Stimulated activated CD8-positive, alpha-beta memory T cell treated with anti-CD3 and anti-CD28 coated beads, Interleukin-2, amount 100 ng/mL, for 1 hour (primary cell): ENCODE data around the gene GPR15.
"Not testable (repeated sequence)": the region's sequence is repeated elsewhere in the genome, so short reads cannot be mapped to it uniquely, and the experiment has no call there.

Experiments used
- DNase-seq, 2 donors: peaks; one replicate each; pipeline ENCODE4 v3.0.0-alpha.2; 2020; ENCODE audit warnings: low read depth in 2 of 2

The GPR15 gene

DNA sequence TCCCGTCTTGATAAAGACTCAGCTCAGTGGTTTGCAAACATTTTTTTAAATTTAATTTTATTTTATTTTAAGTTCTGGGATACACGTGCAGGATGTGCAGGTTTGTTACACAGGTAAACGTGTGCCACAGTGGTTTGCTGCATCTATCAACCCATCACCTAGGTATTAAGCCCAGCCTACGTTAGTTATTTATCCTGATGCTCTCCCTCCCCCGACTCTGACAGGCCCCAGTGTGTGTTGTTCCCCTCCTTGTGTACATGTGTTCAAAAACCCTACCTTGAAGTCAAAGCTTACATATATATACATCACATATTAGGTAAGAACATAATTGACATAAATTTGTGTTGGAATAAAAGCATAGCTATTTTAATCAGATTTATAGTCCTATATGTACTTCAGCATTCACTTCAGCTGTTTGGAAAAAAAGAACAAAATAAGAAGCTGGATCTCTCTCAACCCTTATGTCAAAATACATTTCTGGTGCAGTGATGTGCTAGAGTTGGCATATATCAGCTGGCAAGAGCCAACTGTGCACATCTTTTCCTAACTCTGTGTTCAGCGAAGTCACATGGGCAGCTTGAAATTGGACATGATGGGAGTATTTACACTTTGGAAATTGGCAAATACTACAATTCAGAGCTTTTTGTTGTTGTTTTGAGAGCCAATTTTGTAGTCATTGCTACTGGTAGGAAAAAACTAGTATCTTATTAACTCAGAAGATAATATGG, 26.5 kb downstream of the GPR15 start:
- no peak for DNase-seq

GRCh38 chr3:98559769-98560168, 28.0 kb downstream of the GPR15 start:
- not testable (repeated sequence) for DNase-seq

DNA sequence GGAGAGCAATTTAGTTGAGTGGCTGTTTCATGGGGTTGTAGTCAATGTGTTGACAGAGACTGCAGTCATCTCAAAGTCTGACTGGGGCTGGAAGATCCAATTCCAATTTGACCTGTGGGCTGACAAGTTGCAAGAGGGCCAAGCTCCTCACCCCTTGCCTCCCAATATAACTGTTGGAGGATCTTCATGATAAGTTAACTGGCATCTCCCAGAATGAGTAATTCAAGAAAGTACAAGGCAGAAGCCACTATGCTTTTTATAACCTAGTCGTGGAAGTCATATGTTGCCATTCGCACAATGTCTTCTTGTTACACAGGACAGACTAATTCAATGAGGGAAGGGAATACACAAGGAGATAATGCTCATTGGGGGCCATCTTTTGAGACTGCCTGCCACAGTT, 29.1 kb downstream of the GPR15 start:
- DNase-seq, result no peak

DNA sequence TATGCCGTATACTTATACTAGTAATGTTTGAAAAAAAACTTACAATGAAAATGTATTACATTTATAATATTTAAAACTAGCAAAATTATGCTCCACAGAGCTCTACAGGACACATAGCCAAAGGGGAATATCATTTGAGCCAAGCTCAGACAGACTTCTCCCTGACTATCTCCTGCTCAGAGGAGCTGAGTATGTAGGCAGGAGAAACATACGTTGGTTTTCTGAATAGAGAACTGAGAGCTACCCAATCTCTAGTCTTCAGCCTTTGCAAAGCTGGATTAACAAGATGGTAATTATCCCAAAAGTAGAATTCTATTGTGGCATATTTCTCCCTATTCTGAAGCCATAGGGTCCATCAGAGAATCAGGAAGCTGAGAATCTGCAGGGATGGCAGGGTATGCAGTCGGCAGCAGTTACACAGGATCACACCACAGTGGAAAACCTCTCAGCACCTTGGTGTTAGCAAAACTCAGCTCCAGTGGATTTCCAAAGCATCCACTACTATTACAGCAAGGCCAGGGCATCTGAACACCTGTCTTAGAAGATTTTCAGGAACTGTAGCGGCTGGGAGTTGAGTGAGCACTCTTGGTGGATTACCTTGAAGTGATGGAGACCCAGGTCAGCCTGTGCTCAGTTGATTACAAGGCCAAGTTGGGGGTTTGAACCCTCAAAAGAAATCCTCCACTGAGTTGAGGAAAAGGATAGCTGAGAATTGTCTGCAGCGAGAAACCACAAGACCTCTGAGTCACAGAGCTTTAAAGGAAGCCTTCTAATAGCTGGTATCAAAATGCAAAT, 30.1 kb downstream of the GPR15 start:
- DNase-seq, result no peak

- no peak for DNase-seq
These were observed 32.0 kb downstream of the GPR15 start for GRCh38 chr3:98563661-98564281.

DNA sequence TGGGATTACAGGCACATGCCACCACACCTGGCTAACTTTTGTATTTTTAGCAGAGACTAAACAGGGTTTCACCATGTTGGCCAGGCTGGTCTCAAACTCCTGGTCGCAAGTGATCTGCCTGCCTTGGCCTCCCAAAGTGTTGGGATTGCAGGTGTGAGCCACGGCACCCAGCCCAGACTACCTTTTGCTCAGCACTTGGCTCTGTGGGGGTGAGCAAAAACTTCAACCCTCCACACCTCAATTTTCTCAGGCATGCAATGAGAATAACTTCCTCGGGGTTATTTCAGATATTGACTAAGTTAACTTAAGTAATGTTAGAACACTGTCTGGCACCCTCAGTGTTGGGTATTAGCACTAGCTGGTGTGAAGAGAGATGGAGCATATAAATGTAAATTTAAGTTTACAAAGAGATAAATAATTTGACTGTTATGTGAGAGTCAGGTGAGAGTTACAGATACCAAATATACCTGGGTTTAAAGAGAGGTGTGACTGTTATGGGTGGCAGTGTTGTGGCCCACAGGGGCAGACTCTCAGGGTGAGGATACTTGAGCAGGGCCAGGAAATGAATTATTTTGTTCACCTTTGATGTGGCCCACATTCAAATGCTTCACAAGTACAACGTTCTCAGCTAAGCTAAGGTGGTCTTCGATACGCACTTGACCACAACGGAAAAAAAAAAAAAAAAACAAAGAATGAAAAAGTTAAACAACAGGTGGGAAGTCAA, 32.7 kb downstream of the GPR15 start:
- DNase-seq, result no peak

DNA sequence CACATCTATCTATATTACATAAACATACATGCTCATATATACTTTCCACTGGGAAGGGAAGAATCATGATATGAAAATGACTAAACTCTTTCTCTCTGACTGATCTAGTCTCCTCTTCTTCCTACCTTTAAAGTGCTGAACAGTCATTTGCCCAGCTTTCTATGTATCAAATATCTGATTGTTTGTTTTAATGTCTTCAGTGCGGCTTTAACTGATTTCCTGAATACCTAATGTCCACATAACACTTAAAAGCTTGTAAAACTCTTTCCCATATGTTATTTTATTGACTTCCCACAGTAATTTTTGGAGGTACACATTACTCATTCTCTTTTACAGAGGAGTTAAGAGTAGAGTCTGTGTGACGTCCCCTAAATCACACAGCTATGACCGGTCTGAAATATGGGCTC, 33.5 kb downstream of the GPR15 start:
- no peak for DNase-seq

- no peak for DNase-seq
These were observed 34.1 kb downstream of the GPR15 start for GRCh38 chr3:98565843-98566242.

- DNase-seq, result no peak
These were observed 36.0 kb downstream of the GPR15 start for GRCh38 chr3:98567666-98568270.

GRCh38 chr3:98568402-98568801, 36.6 kb downstream of the GPR15 start:
- no peak for DNase-seq

DNA sequence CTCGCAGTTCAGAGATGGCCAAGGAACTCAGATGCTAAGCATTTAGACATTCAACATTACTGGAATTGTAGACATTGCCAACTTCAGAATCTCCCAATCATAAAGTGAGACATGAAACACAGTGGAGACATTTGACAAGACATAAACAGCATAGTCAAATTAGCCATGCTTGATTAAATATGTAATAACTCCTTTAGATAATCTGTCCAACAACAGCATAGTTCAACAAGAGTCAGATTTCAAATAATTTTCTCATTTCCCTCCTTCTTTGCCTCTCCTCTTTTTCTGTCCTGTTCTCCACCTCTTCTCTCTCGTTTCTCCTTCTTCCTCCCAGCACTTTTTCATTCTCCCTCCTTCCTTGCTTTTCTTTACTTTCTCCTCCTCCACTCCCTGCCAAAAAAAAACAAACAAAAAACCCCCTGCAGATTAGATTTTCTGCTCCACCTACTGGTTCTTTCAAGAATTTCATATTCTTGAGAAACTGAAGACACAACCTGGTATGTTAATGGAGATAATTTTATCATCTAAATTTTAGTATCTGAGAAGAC, 41.5 kb downstream of the GPR15 start:
- no peak for DNase-seq

- no peak for DNase-seq
These were observed 42.4 kb downstream of the GPR15 start for GRCh38 chr3:98574132-98574531.

- no peak for DNase-seq
These were observed 45.6 kb downstream of the GPR15 start for GRCh38 chr3:98577178-98577895.

DNA sequence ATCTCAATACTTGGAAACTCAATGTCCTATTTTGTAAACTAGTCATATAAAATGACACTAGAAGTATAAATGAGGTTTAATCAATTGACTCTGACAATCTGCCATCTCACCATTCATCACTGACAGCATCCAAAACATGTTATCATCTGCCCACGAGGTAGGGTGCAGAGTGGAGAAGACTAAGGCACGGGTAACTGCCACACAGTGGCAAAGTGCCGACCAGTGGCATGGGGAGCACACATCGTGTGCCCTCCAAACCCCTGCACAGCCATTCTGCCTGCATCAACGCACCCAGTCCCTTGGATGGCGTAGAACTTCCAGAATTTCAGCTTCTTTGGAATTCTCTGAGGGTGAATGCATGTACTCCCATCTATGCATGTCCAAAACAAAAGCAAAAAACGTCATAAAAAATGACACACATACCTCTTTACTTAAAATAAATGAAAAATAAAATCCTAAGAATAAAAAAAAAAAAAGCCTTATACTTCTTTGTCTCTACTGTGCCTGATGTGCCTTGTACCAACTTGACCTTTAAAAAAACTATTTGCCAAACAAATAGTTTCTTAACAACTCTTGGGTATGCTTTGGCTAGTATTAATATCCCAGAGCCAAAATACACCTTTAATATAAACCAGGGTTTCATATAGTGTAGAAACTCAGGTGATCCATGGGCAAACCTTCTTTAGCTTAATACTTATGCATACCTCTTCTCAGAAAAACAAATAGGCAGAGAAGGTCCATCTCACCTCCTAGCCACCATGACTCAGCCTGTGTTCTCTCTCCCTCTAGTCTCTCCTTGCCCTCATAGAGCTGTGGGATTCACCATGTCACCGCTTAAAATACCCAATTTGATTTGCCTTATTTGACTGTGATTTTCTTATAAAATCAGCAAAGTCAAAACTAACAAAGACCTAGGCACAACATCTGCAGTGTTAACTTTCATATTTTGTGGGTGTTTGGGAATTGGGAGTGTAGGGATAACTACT, 48.9 kb downstream of the GPR15 start:
- DNase-seq, result no peak

GRCh38 chr3:98581474-98581873, 49.7 kb downstream of the GPR15 start:
- DNase-seq, result no peak

DNA sequence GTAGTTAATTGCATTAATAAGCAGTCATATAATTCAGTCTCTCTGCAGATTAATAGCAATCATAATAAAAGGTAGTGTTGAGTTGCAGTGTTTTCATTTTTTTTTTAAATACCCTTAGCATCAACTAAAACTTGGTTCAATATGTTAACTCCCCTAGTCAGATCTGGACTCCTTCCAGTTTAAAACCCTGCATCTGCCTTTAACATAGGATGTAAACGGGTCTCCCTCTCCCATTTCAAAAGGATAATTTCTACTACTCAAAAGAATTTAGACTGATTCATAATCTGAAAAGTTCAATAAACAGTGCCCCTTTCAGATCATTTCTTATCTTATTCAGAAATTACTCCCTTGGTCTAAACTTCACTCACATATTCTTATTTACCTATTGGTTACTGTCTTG, 50.3 kb downstream of the GPR15 start:
- DNase-seq, result no peak

- DNase-seq, result no peak
These were observed 52.0 kb downstream of the GPR15 start for GRCh38 chr3:98583766-98584165.
